ENCODE data around the gene NOTCH1.
"Not testable (repeated sequence)": the region's sequence is repeated elsewhere in the genome, so short reads cannot be mapped to it uniquely, and the experiment has no call there.

The NOTCH1 gene

DNA sequence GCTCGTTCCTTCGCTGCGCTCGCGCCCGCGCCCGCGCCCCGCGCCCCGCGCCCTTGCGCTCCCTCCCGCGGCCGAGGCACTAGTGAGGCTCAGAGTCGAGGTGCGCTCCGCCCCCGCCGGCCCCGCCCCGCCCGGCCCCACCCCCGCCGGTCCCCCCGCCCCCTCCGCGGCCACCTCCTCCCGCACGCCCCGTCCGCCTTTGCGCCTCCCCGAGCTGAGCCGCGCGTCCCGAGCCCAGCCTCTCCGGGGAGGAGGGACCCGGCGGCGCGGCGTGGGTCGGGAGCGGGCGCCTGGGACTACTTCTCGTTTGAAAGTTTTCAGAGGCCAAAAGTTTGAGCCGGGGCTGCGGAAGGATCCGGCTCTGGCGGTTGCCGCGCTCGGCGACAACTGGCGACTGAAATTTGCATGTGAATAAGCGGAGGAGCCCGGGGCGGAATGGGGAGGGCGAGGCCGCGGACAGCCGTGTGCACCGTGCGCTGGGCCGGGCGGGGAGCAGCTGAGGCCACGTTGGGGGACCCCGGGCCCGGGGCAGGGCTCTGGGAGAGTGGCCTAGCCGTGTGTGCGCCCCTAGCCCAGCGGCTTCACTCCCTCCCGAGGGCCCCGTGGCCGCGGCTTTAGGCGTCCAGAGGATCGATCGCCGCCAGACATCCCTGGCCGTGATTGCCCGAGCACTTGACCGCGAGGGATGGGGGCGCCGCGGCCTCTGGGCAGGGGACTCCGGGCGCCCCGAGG, at the start of gene NOTCH1:
NOTCH1 (minus strand) TSS at position 84 of the 732 bp plus-strand sequence. CDS start 262 bp downstream, outside the sequence.
- DNase-seq, result peak; percentile 94

DNA sequence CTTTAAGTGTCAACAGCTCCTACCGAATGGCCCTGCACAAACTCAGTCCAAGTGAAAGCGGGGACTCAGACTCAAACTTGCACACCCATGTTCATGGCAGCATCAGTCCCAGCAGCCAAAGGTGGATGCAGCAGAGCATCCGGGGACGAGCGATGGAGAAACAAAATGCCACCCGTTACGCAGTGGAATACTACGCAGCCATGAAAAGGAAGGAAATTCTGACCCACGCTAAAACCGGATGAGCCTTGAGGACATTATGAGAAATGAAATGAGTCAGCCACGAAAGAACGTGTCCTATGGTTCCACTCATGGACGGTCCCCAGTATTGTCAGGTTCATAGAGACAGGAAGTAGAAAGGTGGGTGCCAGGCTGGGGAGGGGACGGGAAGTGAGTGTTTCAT, 48.6 kb upstream of the NOTCH1 start:
- no peak for DNase-seq

DNA sequence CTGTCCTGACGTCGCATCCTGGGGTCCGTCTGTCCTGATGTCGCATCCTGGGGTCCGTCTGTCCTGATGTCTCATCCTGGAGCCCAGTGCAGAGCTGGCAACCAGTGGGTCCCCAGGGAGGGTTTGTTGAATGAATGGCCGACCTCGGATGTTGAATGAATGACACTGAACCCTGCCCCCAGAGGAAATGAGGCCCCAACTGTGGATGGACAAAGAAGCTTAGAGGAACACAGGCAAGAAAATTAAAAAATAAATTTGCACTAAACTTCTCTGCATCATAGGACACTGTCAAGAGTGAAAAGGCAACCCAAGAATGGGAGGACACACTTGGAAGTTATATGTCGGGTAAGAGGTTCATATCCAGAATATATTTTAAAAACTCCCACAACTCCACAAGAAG, 47.7 kb upstream of the NOTCH1 start:
- no peak for DNase-seq

DNA sequence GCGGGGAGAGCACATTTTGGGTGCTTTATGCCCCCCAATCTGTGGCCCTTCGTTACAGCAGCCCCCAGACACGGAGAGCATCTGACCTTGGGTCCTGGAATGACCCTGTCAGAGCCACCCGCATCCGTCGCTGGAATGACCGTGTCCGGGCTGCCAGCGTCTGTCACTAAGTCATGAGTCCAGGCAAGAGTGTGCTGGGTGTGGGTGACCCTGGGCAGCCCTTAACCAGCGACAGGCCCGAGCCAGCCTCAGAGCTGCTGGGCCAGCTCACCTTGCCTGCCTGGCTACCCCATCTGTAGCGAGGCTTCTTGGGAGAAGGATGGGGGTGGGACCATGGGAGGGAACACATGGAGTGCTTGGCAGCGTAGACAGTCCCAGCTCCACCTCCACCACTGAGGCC, 46.8 kb upstream of the NOTCH1 start:
- DNase-seq, result no peak

DNA sequence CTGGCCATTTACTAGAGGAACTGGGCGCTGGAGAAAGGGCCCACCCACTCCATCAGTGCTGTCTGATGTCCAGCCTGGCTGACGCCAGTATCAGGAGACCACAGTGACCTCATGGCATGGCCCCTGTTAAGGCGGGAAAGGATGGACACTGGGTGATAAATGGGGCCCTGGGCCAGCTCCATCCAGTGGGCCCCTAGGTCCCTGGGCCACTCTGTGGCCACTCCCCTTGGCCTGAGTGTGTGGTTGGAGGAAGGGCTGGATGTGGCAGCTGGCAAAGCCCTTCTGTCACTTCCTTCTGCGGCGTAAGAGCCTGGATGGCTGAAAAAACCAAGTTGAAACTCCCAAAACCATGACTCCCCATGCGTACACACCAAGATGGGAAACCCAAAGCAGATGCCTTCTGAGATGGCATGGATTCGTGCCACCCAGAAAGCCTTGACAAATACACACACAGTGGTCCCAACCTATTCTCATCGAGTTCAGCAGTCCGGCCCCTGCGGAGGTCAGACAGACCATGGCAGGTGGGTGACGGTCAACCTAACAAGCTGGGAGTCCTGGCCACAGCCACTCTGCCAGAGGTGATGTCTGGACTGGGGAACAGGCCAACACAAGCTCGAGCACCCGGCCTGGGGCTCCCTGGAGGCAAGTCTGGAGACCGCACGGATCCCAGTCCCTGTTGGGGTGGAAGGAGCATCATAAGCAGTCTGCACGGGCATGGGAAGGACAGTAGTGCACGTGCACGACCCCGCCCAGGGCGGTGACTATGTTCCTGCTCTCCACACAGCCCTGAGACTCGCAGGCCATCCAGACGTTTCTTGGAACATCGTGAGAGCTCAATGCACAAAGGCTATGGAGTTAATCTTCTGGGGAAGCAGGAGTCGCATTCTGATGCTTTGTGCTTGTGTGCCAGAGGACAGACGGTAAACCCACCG, 45.2 kb upstream of the NOTCH1 start:
- DNase-seq, result no peak

GRCh38 chr9:136589766-136590763, 44.2 kb upstream of the NOTCH1 start:
- DNase-seq, result no peak

DNA sequence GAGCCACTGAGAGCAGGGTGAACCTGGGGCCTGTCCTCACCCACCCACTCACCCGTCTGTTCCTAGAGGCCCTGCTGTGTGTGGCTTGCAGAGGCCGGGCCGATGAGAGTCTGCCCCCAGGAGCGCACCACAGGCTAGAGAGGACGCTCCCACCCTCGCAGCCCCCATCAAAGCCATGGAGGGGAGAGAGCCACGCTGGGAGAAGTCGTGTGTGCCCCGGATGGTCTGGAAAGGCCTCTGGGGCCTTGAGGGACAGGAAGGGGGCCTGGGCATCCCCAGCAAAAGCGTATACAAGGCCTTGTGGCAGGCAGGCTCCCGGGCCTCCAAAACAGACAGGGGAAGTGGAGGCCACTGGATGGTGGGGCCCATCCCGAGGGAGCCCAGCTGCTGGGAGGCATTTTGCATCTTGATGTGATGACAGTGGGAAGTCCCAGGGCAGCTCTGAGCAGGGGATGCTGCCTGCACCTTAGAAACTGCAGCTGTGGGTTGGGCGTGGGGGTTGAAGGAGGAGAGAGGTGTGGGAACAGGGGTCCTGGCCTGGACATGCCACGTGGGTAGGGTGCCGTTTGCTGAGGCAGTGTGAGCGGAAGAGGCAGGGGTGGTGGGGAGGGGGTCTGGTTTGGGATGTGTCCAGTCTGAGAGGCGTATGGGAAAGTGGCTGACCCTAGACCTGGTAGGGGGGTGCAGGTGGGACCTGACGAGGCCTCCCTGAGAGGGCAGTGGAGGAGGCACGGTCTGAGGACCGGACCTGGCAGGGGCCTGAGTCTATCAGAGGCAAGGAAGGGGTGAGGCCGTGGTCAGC, 43.0 kb upstream of the NOTCH1 start:
- no peak for DNase-seq

- peak; percentile 73 for DNase-seq
Observed at GRCh38 chr9:136587944-136588662, 42.3 kb upstream of the NOTCH1 start.

- DNase-seq, result peak; percentile 94
Observed at GRCh38 chr9:136587145-136587943, 41.5 kb upstream of the NOTCH1 start.

- no peak for DNase-seq
Observed at GRCh38 chr9:136586391-136586953, 40.6 kb upstream of the NOTCH1 start.

GRCh38 chr9:136585531-136586120, 39.8 kb upstream of the NOTCH1 start:
- DNase-seq, result no peak

DNA sequence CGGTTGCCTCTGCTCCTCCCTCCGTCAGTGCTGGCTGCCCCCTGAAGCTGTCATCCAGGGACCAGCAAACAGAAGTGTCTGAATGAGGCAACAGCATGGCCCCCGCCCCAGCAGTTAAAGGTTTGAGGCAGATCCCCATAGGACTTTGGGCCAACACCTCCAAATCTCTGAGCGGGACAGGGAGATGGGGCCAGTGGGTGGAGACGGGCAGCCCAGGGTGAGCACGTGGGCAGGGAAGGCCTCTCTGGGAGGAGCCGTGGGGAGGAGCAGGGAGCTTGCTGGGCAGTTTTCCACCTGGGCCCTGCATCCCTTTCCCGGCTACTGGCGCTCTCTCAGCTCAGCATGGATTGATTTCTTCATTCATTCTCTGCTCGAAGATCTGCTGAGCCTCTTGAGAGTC, 39.1 kb upstream of the NOTCH1 start:
- DNase-seq, result peak; percentile 66

- DNase-seq, result no peak
Observed at GRCh38 chr9:136584401-136584932, 38.6 kb upstream of the NOTCH1 start.

DNA sequence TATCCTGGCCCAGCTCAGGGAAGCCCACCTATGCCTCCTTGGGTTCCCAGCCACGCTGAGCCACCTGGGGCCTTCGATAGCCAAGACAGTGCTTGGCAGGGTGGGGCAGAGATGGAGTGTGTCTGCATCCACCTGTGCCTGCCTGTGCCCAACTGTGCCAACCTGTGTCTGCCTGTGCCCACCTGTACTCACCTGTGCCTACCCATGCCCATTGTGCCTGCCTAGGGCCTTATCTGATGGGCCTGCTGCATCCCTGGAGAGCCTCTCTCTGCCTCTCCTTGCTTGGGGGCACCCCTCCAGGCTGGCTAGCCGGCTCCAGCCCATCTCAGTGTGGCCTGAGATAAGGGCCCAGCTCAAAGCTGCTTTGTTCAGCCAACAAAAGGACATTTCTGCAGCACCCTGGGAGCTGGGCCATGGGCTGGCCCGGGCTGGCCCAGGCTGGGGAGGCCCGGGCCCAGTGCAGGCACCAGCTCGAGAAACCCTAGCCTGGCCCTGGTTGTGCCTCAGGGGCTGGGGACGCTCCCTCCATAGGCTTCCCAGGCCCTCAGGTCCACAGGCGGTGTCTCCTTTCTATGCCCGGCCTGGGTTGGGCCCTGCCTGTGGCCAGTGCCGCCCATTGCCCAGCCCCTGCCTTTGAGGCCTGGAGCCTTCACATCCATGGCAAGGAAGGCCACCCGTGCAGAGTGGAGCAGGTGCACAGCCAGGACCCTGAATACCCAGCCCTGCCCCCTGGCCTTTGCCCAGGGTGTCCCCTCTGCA, 37.3 kb upstream of the NOTCH1 start:
- no peak for DNase-seq

GRCh38 chr9:136581614-136582447, 36.0 kb upstream of the NOTCH1 start:
- DNase-seq, result no peak

GRCh38 chr9:136579650-136580219, 33.9 kb upstream of the NOTCH1 start:
- DNase-seq, result not testable (repeated sequence)

Data from femur (tissue), 1 donor.